Endothelial cell of umbilical vein (primary cell): ENCODE results near the gene OTUD3. TPM values are rescaled to one million over a fixed set of nuclear protein-coding genes. Genes with fewer than 3 reads are reported as not detected.

Experiments used
- BruUV-seq: library from RNA; stranded (reverse); fragments of 400-500 nt; replicated peaks from 2 replicates; lab custom pipeline; 2021; lab: Mats Ljungman, UMichigan
- CTCF ChIA-PET: fragments of 300-600, 350-600 bp; sonication (Branson Sonifier 250); formaldehyde crosslinking; loops from one replicate; lab custom pipeline; 2021; ENCODE audit warnings: antibody characterized with exemption, inconsistent platforms; lab: Charles Lee
- POLR2A ChIA-PET: fragments of 300-600, 350-600 bp; sonication (Branson Sonifier 250); formaldehyde crosslinking; loops from one replicate; lab custom pipeline; 2021; ENCODE audit warnings: antibody characterized with exemption, inconsistent platforms; lab: Charles Lee
- DNase-seq: peaks from one replicate; pipeline ENCODE4 v3.0.0-alpha.2; 2011; ENCODE audit warnings: low read depth, low spot score
- FAIRE-seq: peaks from 2 replicates; lab custom pipeline; 2011; peaks lifted over from hg19 to GRCh38; lab: Jason Lieb, UNC
- H2AFZ ChIP-seq: 2 replicates; pipeline ENCODE4 v1.6.0; 2012; ENCODE audit warnings: low read depth, low read length, control low read depth, inconsistent platforms
- H3K27ac ChIP-seq: 2 replicates; pipeline ENCODE4 v1.5.1; 2011; ENCODE audit warnings: low read depth, mild to moderate bottlenecking, control low read depth, low read length, moderate library complexity; ENCODE audit not compliant: insufficient read depth
- H3K27me3 ChIP-seq, 2 experiments: 2 replicates each; pipeline versions ENCODE4 v1.6.0 to v1.6.1; 2011; ENCODE audit warnings: low read length in 2 of 2, mixed read lengths in 1 of 2; ENCODE audit not compliant: control insufficient read depth in 2 of 2, insufficient read depth in 2 of 2
- H3K36me3 ChIP-seq, 2 experiments: 2 replicates in 1 of 2; 3 replicates in 1 of 2; pipeline ENCODE4 v1.5.1; 2011; ENCODE audit warnings: low read length in 2 of 2, mild to moderate bottlenecking in 1 of 2, moderate library complexity in 1 of 2; ENCODE audit not compliant: control insufficient read depth in 2 of 2, insufficient read depth in 2 of 2; ENCODE audit errors: extremely low read depth in 1 of 2
- H3K4me1 ChIP-seq: 3 replicates; pipeline ENCODE4 v1.5.1; 2011; ENCODE audit warnings: mild to moderate bottlenecking, low read length; ENCODE audit not compliant: control insufficient read depth, insufficient read depth; ENCODE audit errors: extremely low read depth
- H3K4me2 ChIP-seq: 2 replicates; pipeline ENCODE4 v1.6.1; 2011; ENCODE audit warnings: low read length, control low read depth, mixed read lengths; ENCODE audit not compliant: insufficient read depth
- H3K4me3 ChIP-seq, 3 experiments: fragments of 200-600 bp in 1 of 3; sonication (generic), shearing (Covaris generic) in 1 of 3; replicated peaks in 1 of 3; 2 replicates each; pipeline ENCODE4 v1.5.1; 2011 to 2016; ENCODE audit warnings: control low read depth in 3 of 3, low read length in 3 of 3, mild to moderate bottlenecking in 2 of 3, inconsistent platforms in 1 of 3, low read depth in 1 of 3, moderate library complexity in 1 of 3; ENCODE audit not compliant: insufficient read depth in 1 of 3
- H3K79me2 ChIP-seq: 2 replicates; pipeline ENCODE4 v1.6.0; 2012; ENCODE audit warnings: low read length, inconsistent platforms; ENCODE audit not compliant: control insufficient read depth, insufficient read depth
- H3K9ac ChIP-seq: replicated peaks from 2 replicates; pipeline ENCODE3; 2011; ENCODE audit warnings: low read length, control low read depth; ENCODE audit not compliant: insufficient read depth; ENCODE audit errors: extremely low read depth
- H3K9me1 ChIP-seq: replicated peaks from 3 replicates; pipeline ENCODE4 v1.6.0; 2011; ENCODE audit warnings: mild to moderate bottlenecking, low read length; ENCODE audit not compliant: control insufficient read depth, insufficient read depth; ENCODE audit errors: extremely low read depth
- H3K9me3 ChIP-seq: replicated peaks from 2 replicates; pipeline ENCODE4 v1.5.1; 2012; ENCODE audit warnings: low read length, inconsistent platforms; ENCODE audit not compliant: control insufficient read depth, insufficient read depth
- H4K20me1 ChIP-seq: replicated peaks from 2 replicates; pipeline ENCODE3; 2011; ENCODE audit warnings: mild to moderate bottlenecking, low read length; ENCODE audit not compliant: control insufficient read depth, insufficient read depth; ENCODE audit errors: extremely low read depth
- EZH2 ChIP-seq: IDR thresholded peaks from 2 replicates; pipeline ENCODE4 v1.6.1; 2012; ENCODE audit warnings: borderline replicate concordance, low read depth, mild to moderate bottlenecking, moderate library complexity, low read length, inconsistent platforms; ENCODE audit not compliant: severe bottlenecking
- FOS ChIP-seq: IDR thresholded peaks from 2 replicates; pipeline ENCODE4 v1.6.1; 2011; ENCODE audit warnings: mild to moderate bottlenecking, low read length, moderate library complexity, borderline replicate concordance; ENCODE audit not compliant: insufficient read depth
- GATA2 ChIP-seq: IDR thresholded peaks from 2 replicates; pipeline ENCODE4 v1.7.0; 2011; ENCODE audit warnings: low read depth, mild to moderate bottlenecking, moderate library complexity, mixed read lengths, low read length; ENCODE audit not compliant: insufficient read length, insufficient read depth
- JUN ChIP-seq: IDR thresholded peaks from 2 replicates; pipeline ENCODE4 v1.6.1; 2011; ENCODE audit warnings: borderline replicate concordance, low read depth; ENCODE audit not compliant: insufficient read length, insufficient read depth
- MYC ChIP-seq: IDR thresholded peaks from one replicate; pipeline ENCODE4 v1.6.1; 2011; ENCODE audit warnings: mild to moderate bottlenecking, low read depth, low read length
- POLR2A ChIP-seq: IDR thresholded peaks from 2 replicates; pipeline ENCODE4 v1.6.1; 2012; ENCODE audit warnings: low read depth, mild to moderate bottlenecking, control low read depth, low read length
- POLR2AphosphoS5 ChIP-seq: IDR thresholded peaks from 2 replicates; pipeline ENCODE4 v1.6.1; 2012; ENCODE audit warnings: low read depth, mild to moderate bottlenecking, control low read depth, low read length, moderate library complexity; ENCODE audit not compliant: insufficient read depth
- dilution Hi-C: fragments of 300-500 bp; cut with MboI; formaldehyde crosslinking; loops from one replicate; pipeline ENCODE4 v1.15.0; 2019; ENCODE audit warnings: low sequenced_read_pairs; ENCODE audit not compliant: extremely low pct_ligation_motif_present
- intact Hi-C: fragments of 100-400 bp; cut with micrococcal nuclease; formaldehyde crosslinking; loops from one replicate; pipeline ENCODE4 v1.10.0; 2022
- polyA plus RNA-seq, 4 experiments: library from polyadenylated mRNA; depleted of rRNA in 3 of 4; stranded (reverse) in 3 of 4; unstranded in 1 of 4; fragments of >200 nt; gene quantifications; 2 replicates each; pipeline versions ENCODE4 v1.2.1 to v1.2.3, GENCODE V29; 2011 to 2012; ENCODE audit warnings: missing spikeins in 1 of 4
- total RNA-seq: library from RNA; stranded (reverse); gene quantifications from 2 replicates; pipeline ENCODE4 v1.2.3, GENCODE V29; 2021
- TF ChIP-seq, protein P1 (sequence below): IDR thresholded peaks from 2 replicates; pipeline ENCODE4 v1.6.1; 2011; ENCODE audit not compliant: insufficient read depth, insufficient read length
- TF ChIP-seq, protein P2 (sequence below), 2 donors: IDR thresholded peaks; 1 replicate in 1 of 2; 2 replicates in 1 of 2; pipeline ENCODE4 v1.5.1; 2011; ENCODE audit warnings: low read length in 2 of 2, mild to moderate bottlenecking in 2 of 2, moderate library complexity in 2 of 2, control low read depth in 1 of 2, inconsistent platforms in 1 of 2, low read depth in 1 of 2; ENCODE audit not compliant: insufficient read depth in 1 of 2; ENCODE audit errors: extremely low read depth in 1 of 2

The OTUD3 gene
- total and polyA plus RNA-seq, 2 donors (not counting 3 experiments of a cell fraction or from before 2014, with no cell fraction given), result 3.1 to 10.6 TPM

DNA sequence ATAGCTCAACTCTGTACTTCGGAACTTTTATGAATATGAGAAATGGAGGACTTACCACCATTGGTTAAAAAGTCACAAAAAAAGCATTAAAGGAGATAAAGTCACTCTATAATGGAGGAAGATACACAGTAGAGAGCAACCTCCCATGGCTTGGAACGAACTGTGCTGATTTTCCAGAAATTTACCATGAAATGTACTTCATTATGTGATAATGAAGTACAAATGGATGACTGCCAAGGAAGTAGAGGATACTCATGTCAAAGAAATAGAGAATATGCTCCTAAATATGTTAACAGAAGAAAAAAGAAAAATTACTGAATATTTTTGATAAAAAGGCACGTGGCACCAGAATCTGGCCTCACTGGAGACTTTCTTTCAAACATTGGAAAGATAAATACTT is 64.8 kb downstream of the OTUD3 start:
- no peak for TF ChIP-seq FOS
- no peak for TF ChIP-seq POLR2AphosphoS5
- TF ChIP-seq POLR2A, result no peak
- TF ChIP-seq, protein P1, sequence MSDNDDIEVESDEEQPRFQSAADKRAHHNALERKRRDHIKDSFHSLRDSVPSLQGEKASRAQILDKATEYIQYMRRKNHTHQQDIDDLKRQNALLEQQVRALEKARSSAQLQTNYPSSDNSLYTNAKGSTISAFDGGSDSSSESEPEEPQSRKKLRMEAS, result no peak
- Histone ChIP-seq H3K4me2 (no peak overlapping the region), H3K27ac (no peak overlapping the region), H2AFZ (no peak overlapping the region), H3K9me3 (no peaks in the 10 kb centered on the region), H3K36me3 (no peaks in the 10 kb centered on the region), H3K9me1 (no peaks in the 10 kb centered on the region), H4K20me1 (no peaks in the 10 kb centered on the region), H3K27me3 (no peaks in the 10 kb centered on the region), H3K79me2 (no peaks in the 10 kb centered on the region), H3K4me3 (no peak overlapping the region), H3K9ac (no peak overlapping the region), H3K4me1 (peaks cover 3% of the 10 kb centered on the region)
- DNase-seq (no peak), FAIRE-seq (no peak)
- intact Hi-C loops (no loop called here), dilution Hi-C loops (no loop called here)
- POLR2A ChIA-PET, result interaction anchor here (0.6 kb wide), 1 partner anchor 205 kb away, joined by 4 read pairs; no protein-coding TSS in a partner anchor
- no TSS peak for BruUV-seq
- CTCF ChIA-PET, result interaction anchor here (0.9 to 1.3 kb wide), 3 partner anchors 12 to 29 kb away, joined by 3 read pairs; no protein-coding TSS in a partner anchor

DNA sequence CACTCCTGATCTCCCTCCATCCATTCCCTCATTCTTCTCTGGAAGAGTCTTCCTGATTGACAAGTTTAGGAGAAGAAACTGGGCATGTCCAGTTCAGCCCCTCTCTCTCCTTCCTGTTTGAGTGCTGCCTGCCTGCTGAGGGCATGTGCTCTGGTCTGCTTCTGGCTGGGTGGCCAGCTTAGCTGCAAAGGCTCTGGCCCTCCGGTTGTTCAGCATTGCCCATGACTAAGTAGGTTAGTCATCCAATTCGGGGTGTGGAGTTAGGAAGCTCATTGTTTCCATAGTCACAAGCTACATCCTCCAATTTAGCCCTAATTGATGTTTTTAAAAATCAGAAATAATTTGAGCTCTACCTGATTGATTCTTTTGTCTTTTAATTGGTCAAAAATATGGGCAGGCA is 66.8 kb downstream of the OTUD3 start:
- Histone ChIP-seq H3K4me1 (peaks cover 3% of the 10 kb centered on the region), H4K20me1 (no peaks in the 10 kb centered on the region), H2AFZ (peak overlapping the region; percentile 73), H3K36me3 (no peaks in the 10 kb centered on the region), H3K27ac (no peak overlapping the region), H3K4me2 (no peak overlapping the region), H3K79me2 (no peaks in the 10 kb centered on the region), H3K27me3 (no peaks in the 10 kb centered on the region), H3K9ac (no peak overlapping the region), H3K9me3 (no peaks in the 10 kb centered on the region), H3K9me1 (no peaks in the 10 kb centered on the region), H3K4me3 (no peak overlapping the region)
- TF ChIP-seq GATA2, result no peak
- TF ChIP-seq FOS, result peak; percentile 87
- peak; percentile 23 for TF ChIP-seq MYC
- no peak for TF ChIP-seq EZH2
- TF ChIP-seq POLR2AphosphoS5, result peak; percentile 61
- TF ChIP-seq, protein P2, sequence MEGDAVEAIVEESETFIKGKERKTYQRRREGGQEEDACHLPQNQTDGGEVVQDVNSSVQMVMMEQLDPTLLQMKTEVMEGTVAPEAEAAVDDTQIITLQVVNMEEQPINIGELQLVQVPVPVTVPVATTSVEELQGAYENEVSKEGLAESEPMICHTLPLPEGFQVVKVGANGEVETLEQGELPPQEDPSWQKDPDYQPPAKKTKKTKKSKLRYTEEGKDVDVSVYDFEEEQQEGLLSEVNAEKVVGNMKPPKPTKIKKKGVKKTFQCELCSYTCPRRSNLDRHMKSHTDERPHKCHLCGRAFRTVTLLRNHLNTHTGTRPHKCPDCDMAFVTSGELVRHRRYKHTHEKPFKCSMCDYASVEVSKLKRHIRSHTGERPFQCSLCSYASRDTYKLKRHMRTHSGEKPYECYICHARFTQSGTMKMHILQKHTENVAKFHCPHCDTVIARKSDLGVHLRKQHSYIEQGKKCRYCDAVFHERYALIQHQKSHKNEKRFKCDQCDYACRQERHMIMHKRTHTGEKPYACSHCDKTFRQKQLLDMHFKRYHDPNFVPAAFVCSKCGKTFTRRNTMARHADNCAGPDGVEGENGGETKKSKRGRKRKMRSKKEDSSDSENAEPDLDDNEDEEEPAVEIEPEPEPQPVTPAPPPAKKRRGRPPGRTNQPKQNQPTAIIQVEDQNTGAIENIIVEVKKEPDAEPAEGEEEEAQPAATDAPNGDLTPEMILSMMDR (IDR thresholded peaks at IDR 0.05; ENCODE audit: extremely low read depth in 1 of 2, insufficient read depth in 1 of 2, low read depth in 1 of 2, low read length in 2 of 2), result no peak
- peak; percentile 59 for TF ChIP-seq JUN
- peak; percentile 77 for DNase-seq
- POLR2A ChIA-PET, result no interaction called here
- peak; percentile 84 for FAIRE-seq
- CTCF ChIA-PET, result interaction anchor here (0.6 to 1.5 kb wide), 5 partner anchors 10 to 264 kb away, joined by 3 to 4 read pairs (median 3); no protein-coding TSS in a partner anchor
- BruUV-seq, result no TSS peak
- dilution Hi-C loops, result no loop called here
- intact Hi-C loops, result no loop called here
